H1 (cell line): ENCODE measurements around the gene CES3. TPM values are rescaled to one million over a fixed set of nuclear protein-coding genes. Genes with fewer than 3 reads are reported as not detected.

Experiments
- CTCF ChIA-PET: fragments of 300-600 bp; sonication (Branson Sonifier 250); formaldehyde crosslinking; loops from one replicate; lab custom pipeline; 2021; ENCODE audit not compliant: partially characterized antibody; lab: Charles Lee
- POLR2A ChIA-PET: fragments of 300-600 bp; sonication (Branson Sonifier 250); formaldehyde crosslinking; loops from one replicate; lab custom pipeline; 2021; ENCODE audit warnings: inconsistent platforms; ENCODE audit not compliant: partially characterized antibody; lab: Charles Lee
- DNase-seq, 2 experiments: peaks; one replicate each; pipeline versions ENCODE4 v3.0.0 to v3.0.0-alpha.2; 2010 to 2022; ENCODE audit warnings: low spot score in 2 of 2, low read depth in 1 of 2, mixed read lengths in 1 of 2
- FAIRE-seq: peaks from 2 replicates; lab custom pipeline; 2011; peaks lifted over from hg19 to GRCh38; lab: Jason Lieb, UNC
- H2AFZ ChIP-seq: 2 replicates; pipeline ENCODE4 v1.8.1; 2012; ENCODE audit warnings: low read length, inconsistent platforms
- H2AK5ac ChIP-seq: 2 replicates; pipeline ENCODE4 v1.6.1; 2013; ENCODE audit warnings: low read depth, low read length
- H2BK120ac ChIP-seq: replicated peaks from 2 replicates; pipeline ENCODE3; 2013; ENCODE audit warnings: low read depth, low read length, inconsistent platforms
- H2BK12ac ChIP-seq: 2 replicates; pipeline ENCODE4 v1.6.1; 2013; ENCODE audit warnings: low read depth, low read length
- H2BK15ac ChIP-seq: 2 replicates; pipeline ENCODE4 v1.6.1; 2013; ENCODE audit warnings: low read length
- H2BK20ac ChIP-seq: 2 replicates; pipeline ENCODE4 v1.6.1; 2013; ENCODE audit warnings: low read length
- H2BK5ac ChIP-seq: 2 replicates; pipeline ENCODE4 v1.6.1; 2013; ENCODE audit warnings: low read depth, low read length
- H3K14ac ChIP-seq: 2 replicates; pipeline ENCODE4 v1.6.1; 2013; ENCODE audit warnings: inconsistent platforms; ENCODE audit not compliant: insufficient read length
- H3K18ac ChIP-seq: 2 replicates; pipeline ENCODE4 v1.6.1; 2013; ENCODE audit warnings: low read length; ENCODE audit errors: extremely low read depth
- H3K23ac ChIP-seq: 2 replicates; pipeline ENCODE4 v1.6.1; 2013; ENCODE audit warnings: inconsistent platforms; ENCODE audit not compliant: insufficient read length
- H3K23me2 ChIP-seq: 2 replicates; pipeline ENCODE4 v1.6.1; 2013; ENCODE audit warnings: low read depth, low read length
- H3K27ac ChIP-seq: 2 replicates; pipeline ENCODE4 v1.6.1; 2011; ENCODE audit warnings: low read depth, low read length, inconsistent platforms
- H3K27me3 ChIP-seq, 4 experiments: replicated peaks in 1 of 4; 1 replicate in 1 of 4; 2 replicates in 3 of 4; pipeline versions ENCODE4 v1.6.1 to v1.8.1; 2011 to 2013; ENCODE audit warnings: low read length in 3 of 4, mild to moderate bottlenecking in 3 of 4, inconsistent platforms in 2 of 4, mixed read lengths in 2 of 4, moderate library complexity in 1 of 4; ENCODE audit not compliant: control insufficient read depth in 3 of 4, insufficient read depth in 3 of 4; ENCODE audit errors: extremely low read depth in 1 of 4
- H3K36me3 ChIP-seq, 4 experiments: 2 replicates each; pipeline versions ENCODE4 v1.6.1 to v1.8.1; 2011 to 2013; ENCODE audit warnings: mild to moderate bottlenecking in 4 of 4, low read length in 3 of 4, moderate library complexity in 2 of 4, control low read depth in 1 of 4, inconsistent platforms in 1 of 4; ENCODE audit not compliant: insufficient read depth in 4 of 4, control insufficient read depth in 2 of 4
- H3K4ac ChIP-seq: replicated peaks from 2 replicates; pipeline ENCODE3; 2013; ENCODE audit warnings: low read length, low read depth, mixed read lengths, inconsistent platforms; ENCODE audit not compliant: insufficient read length
- H3K4me1 ChIP-seq, 4 experiments: replicated peaks in 1 of 4; 1 replicate in 1 of 4; 2 replicates in 3 of 4; pipeline versions ENCODE4 v1.6.1 to v1.8.1; 2011 to 2013; ENCODE audit warnings: low read length in 3 of 4, inconsistent platforms in 2 of 4, mixed read lengths in 1 of 4; ENCODE audit not compliant: insufficient read depth in 4 of 4, control insufficient read depth in 3 of 4
- H3K4me2 ChIP-seq, 2 experiments: 2 replicates each; pipeline versions ENCODE4 v1.6.1 to v1.8.1; 2011 to 2013; ENCODE audit warnings: low read depth in 2 of 2, low read length in 2 of 2, control low read depth in 1 of 2, inconsistent platforms in 1 of 2, mild to moderate bottlenecking in 1 of 2; ENCODE audit not compliant: insufficient read depth in 1 of 2
- H3K4me3 ChIP-seq, 4 experiments: fragments of 200-600, 300-600 bp in 1 of 4; sonication (generic), shearing (Covaris generic), sonication (Bioruptor Twin) in 1 of 4; 2 replicates each; pipeline versions ENCODE4 v1.5.1 to v1.8.1; 2011 to 2016; ENCODE audit warnings: low read length in 4 of 4, low read depth in 3 of 4, control low read depth in 2 of 4, inconsistent platforms in 2 of 4, mild to moderate bottlenecking in 2 of 4, mixed read lengths in 1 of 4, moderate library complexity in 1 of 4; ENCODE audit not compliant: insufficient read depth in 2 of 4; ENCODE audit errors: extremely low read depth in 1 of 4
- H3K56ac ChIP-seq: replicated peaks from 2 replicates; pipeline ENCODE3; 2013; ENCODE audit warnings: low read depth, mild to moderate bottlenecking, mixed read lengths, low read length, inconsistent platforms; ENCODE audit not compliant: insufficient read length
- H3K79me1 ChIP-seq: 2 replicates; pipeline ENCODE4 v1.6.1; 2013; ENCODE audit warnings: low read depth, low read length, control low read depth
- H3K79me2 ChIP-seq, 2 experiments: 2 replicates each; pipeline versions ENCODE4 v1.6.1 to v1.8.1; 2012 to 2013; ENCODE audit warnings: low read length in 2 of 2, mild to moderate bottlenecking in 2 of 2, inconsistent platforms in 1 of 2; ENCODE audit not compliant: insufficient read depth in 2 of 2, control insufficient read depth in 1 of 2
- H3K9ac ChIP-seq, 4 experiments: replicated peaks in 1 of 4; 1 replicate in 1 of 4; 2 replicates in 3 of 4; pipeline versions ENCODE4 v1.6.1 to v1.8.1; 2011 to 2013; ENCODE audit warnings: low read depth in 3 of 4, low read length in 3 of 4, control low read depth in 2 of 4, mild to moderate bottlenecking in 2 of 4, moderate library complexity in 2 of 4, inconsistent platforms in 1 of 4; ENCODE audit errors: extremely low read depth in 1 of 4
- H3K9me3 ChIP-seq, 2 experiments: 2 replicates each; pipeline versions ENCODE4 v1.6.1 to v1.8.1; 2012 to 2013; ENCODE audit warnings: mild to moderate bottlenecking in 2 of 2, moderate library complexity in 2 of 2, control low read depth in 1 of 2, inconsistent platforms in 1 of 2, low read depth in 1 of 2, low read length in 1 of 2, mixed read lengths in 1 of 2; ENCODE audit not compliant: insufficient read depth in 2 of 2
- H4K20me1 ChIP-seq, 2 experiments: replicated peaks in 1 of 2; 2 replicates each; pipeline versions ENCODE3 to v1.8.1; 2011 to 2013; ENCODE audit warnings: inconsistent platforms in 2 of 2, low read length in 2 of 2, mild to moderate bottlenecking in 1 of 2; ENCODE audit not compliant: insufficient read depth in 2 of 2, control insufficient read depth in 1 of 2
- H4K5ac ChIP-seq: 2 replicates; pipeline ENCODE4 v1.6.1; 2013; ENCODE audit warnings: low read length, low read depth, mixed read lengths, inconsistent platforms; ENCODE audit not compliant: insufficient read length
- H4K8ac ChIP-seq: 2 replicates; pipeline ENCODE4 v1.8.0; 2013; ENCODE audit warnings: mild to moderate bottlenecking, moderate library complexity, low read length, inconsistent platforms; ENCODE audit not compliant: insufficient read depth; ENCODE audit errors: extremely low read depth
- H4K91ac ChIP-seq: replicated peaks from 2 replicates; pipeline ENCODE3; 2013; ENCODE audit warnings: low read length, mixed read lengths, inconsistent platforms; ENCODE audit not compliant: insufficient read length
- ATF2 ChIP-seq: IDR thresholded peaks from 2 replicates; pipeline ENCODE4 v1.6.1; 2012; ENCODE audit warnings: low read length, inconsistent platforms
- BCL11A ChIP-seq, 2 experiments: IDR thresholded peaks; one replicate each; pipeline ENCODE4 v1.6.1; 2011; ENCODE audit warnings: low read depth in 2 of 2, low read length in 2 of 2, mild to moderate bottlenecking in 2 of 2
- KDM4A ChIP-seq: IDR thresholded peaks from one replicate; pipeline ENCODE4 v1.7.1; 2012; ENCODE audit warnings: low read depth, mild to moderate bottlenecking, moderate library complexity, low read length, inconsistent platforms; ENCODE audit not compliant: severe bottlenecking
- MAFK ChIP-seq: IDR thresholded peaks from 2 replicates; pipeline ENCODE4 v1.6.1; 2012; ENCODE audit warnings: low read depth, mild to moderate bottlenecking, improper control_type of control experiment, low read length
- RAD21 ChIP-seq, 2 experiments: IDR thresholded peaks in 1 of 2; conservative IDR thresholded peaks in 1 of 2; 2 replicates each; pipeline ENCODE4 v1.6.1; 2011; ENCODE audit warnings: low read depth in 2 of 2, low read length in 2 of 2, improper control_type of control experiment in 1 of 2, inconsistent platforms in 1 of 2, mild to moderate bottlenecking in 1 of 2, moderate library complexity in 1 of 2
- RNF2 ChIP-seq: fragments of 200-900, 300-1000 bp; sonication (generic); IDR thresholded peaks from 2 replicates; pipeline ENCODE4 v1.7.1; 2016; ENCODE audit warnings: borderline replicate concordance, low read depth, mild to moderate bottlenecking, antibody characterized with exemption, low read length; ENCODE audit not compliant: poor library complexity, severe bottlenecking; ENCODE audit errors: missing control alignments
- SRF ChIP-seq: IDR thresholded peaks from 2 replicates; pipeline ENCODE4 v1.6.1; 2011; ENCODE audit warnings: mild to moderate bottlenecking, low read depth, low read length, moderate library complexity
- WGBS, 2 experiments: shearing (Covaris generic) in 1 of 2; methylation state at CpG; one replicate each; pipeline versions ENCODE4 v1.1.6 to v1.1.7; 2013 to 2015; ENCODE audit warnings: low lambda C conversion rate in 2 of 2, mixed read lengths in 2 of 2, inconsistent platforms in 1 of 2, low coverage in 1 of 2, missing lambda C conversion rate in 1 of 2; ENCODE audit not compliant: insufficient replicate concordance in 2 of 2, insufficient coverage in 1 of 2, insufficient read length in 1 of 2; ENCODE audit errors: extremely low coverage in 1 of 2, missing lambda C conversion rate in 1 of 2; 5-methylcytosine and 5-hydroxymethylcytosine counted together
- polyA plus RNA-seq, 7 experiments: library from polyadenylated mRNA; depleted of rRNA in 3 of 7; stranded (reverse) in 5 of 7; unstranded in 2 of 7; fragments of >200 nt in 5 of 7; fragments of 200-250 nt in 2 of 7; gene quantifications; 1 replicate in 5 of 7; 2 replicates in 1 of 7; 4 replicates in 1 of 7; pipeline versions ENCODE4 v1.2.1 to v1.2.3, GENCODE V29; 2011 to 2013; ENCODE audit warnings: missing spikeins in 2 of 7, mixed read lengths in 2 of 7
- total RNA-seq: library from RNA; stranded (reverse); fragmentation: NEBNext Ultra II Directional; extraction: Animal tissue kit (Norgen Biotek cat#: 25700); gene quantifications from 2 replicates; pipeline ENCODE4 v1.2.1, GENCODE V29; 2021
- TF ChIP-seq, protein P1 (sequence below): IDR thresholded peaks from 2 replicates; pipeline ENCODE4 v1.6.1; 2012; ENCODE audit warnings: inconsistent platforms

CES3 gene
- total and polyA plus RNA-seq, 2 of the 8 experiments (the other 6 are each of a cell fraction or from before 2014, with no cell fraction given): 1.6 to 2.2 TPM

GRCh38 chr16:66932076-66932475 lies 29.0 kb upstream of the CES3 start:
- H3K4me2 ChIP-seq: no peak overlapping the region
- H4K8ac ChIP-seq: peak overlapping the region; percentile 40; the same call in 1 of the 2 replicates
- CTCF ChIA-PET: interaction anchor here (0.7 to 5.5 kb wide), 8 partner anchors 15 to 172 kb away, joined by 3 to 44 read pairs (median 7); no protein-coding TSS in a partner anchor
- TF ChIP-seq, protein P1, sequence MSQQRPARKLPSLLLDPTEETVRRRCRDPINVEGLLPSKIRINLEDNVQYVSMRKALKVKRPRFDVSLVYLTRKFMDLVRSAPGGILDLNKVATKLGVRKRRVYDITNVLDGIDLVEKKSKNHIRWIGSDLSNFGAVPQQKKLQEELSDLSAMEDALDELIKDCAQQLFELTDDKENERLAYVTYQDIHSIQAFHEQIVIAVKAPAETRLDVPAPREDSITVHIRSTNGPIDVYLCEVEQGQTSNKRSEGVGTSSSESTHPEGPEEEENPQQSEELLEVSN: no peak
- TF ChIP-seq RNF2 (no peak), SRF (no peak), ATF2 (no peak), BCL11A (IDR thresholded peaks at IDR 0.05; ENCODE audit: low read depth in 2 of 2, low read length in 2 of 2) (no peak), KDM4A (no peak), MAFK (no peak), RAD21 (IDR thresholded peaks at IDR 0.05 in 1 of 2, conservative IDR thresholded peaks at IDR 0.05 in 1 of 2; ENCODE audit: low read depth in 2 of 2, low read length in 2 of 2) (no peak)

More at GRCh38 chr16:66932076-66932475, 29.0 kb upstream of the CES3 start:
- H2BK5ac ChIP-seq: no peak overlapping the region
- no peak overlapping the region for H3K56ac ChIP-seq
- FAIRE-seq (no peak), DNase-seq (no peak)
- H3K4me1 ChIP-seq: peaks cover 0 to 11% (median 7%) of the 10 kb centered on the region in 4 experiments; a peak in 4 of 7 replicates
- H3K18ac ChIP-seq: no peak overlapping the region
- H3K79me2 ChIP-seq: no peaks in the 10 kb centered on the region; a peak in 1 of 4 replicates
- no peak overlapping the region for H3K27ac ChIP-seq
- H4K5ac ChIP-seq: no peak overlapping the region
- H3K23me2 ChIP-seq: peaks cover 15% of the 10 kb centered on the region; the same call in 1 of the 2 replicates
- peaks cover 0 to 3% (median under 1%) of the 10 kb centered on the region in 4 experiments; a peak in 3 of 8 replicates for H3K36me3 ChIP-seq
- no peaks in the 10 kb centered on the region; the same call in 1 of the 2 replicates for H3K79me1 ChIP-seq
- H4K91ac ChIP-seq: no peak overlapping the region
- POLR2A ChIA-PET: interaction anchor here (2.0 kb wide), 1 partner anchor 51 kb away, joined by 7 read pairs; the partner anchor contains the start of gene PDP2
- H3K4me3 ChIP-seq: no peak overlapping the region
- peaks cover 0 to 13% (median 8%) of the 10 kb centered on the region in 4 experiments; a peak in 4 of 7 replicates for H3K27me3 ChIP-seq
- no peak overlapping the region for H3K14ac ChIP-seq
- no peak overlapping the region for H3K9ac ChIP-seq
- WGBS, 2 experiments: 92% methylated on average over 4 of the region's 4 CpGs; no CpG with 5 or more reads in 1 of the 2 experiments
- H2BK20ac ChIP-seq: no peak overlapping the region
- H2BK12ac ChIP-seq: no peak overlapping the region
- H3K9me3 ChIP-seq: no peaks in the 10 kb centered on the region
- H3K23ac ChIP-seq: no peak overlapping the region
- no peak overlapping the region for H2AK5ac ChIP-seq
- no peak overlapping the region for H2BK15ac ChIP-seq
- H2BK120ac ChIP-seq: no peak overlapping the region
- H4K20me1 ChIP-seq: peaks cover 2% of the 10 kb centered on the region in 2 experiments
- no peak overlapping the region for H3K4ac ChIP-seq
- H2AFZ ChIP-seq: no peak overlapping the region
